SK-N-SH treated with all-trans-retinoic acid at 6 μM for 48 hours (cell line): Measurements from ENCODE around the gene FGF18.

Experiments used
- ATAC-seq: fragments of 200-7000 bp; cut with Tn5 transposase; 3 replicates; pipeline ENCODE4 v1.9.1; 2020; ENCODE audit warnings: mild to moderate bottlenecking, moderate library complexity
- ARNTL ChIP-seq: fragments of 450-650 bp; formaldehyde crosslinking; IDR thresholded peaks from 2 replicates; pipeline ENCODE4 v1.5.0; 2020; ENCODE audit warnings: low read depth, mild to moderate bottlenecking, moderate library complexity, borderline replicate concordance
- BACH2 ChIP-seq: fragments of 250-450 bp; sonication (Bioruptor Pico); IDR thresholded peaks from 2 replicates; pipeline ENCODE4 v1.9.0; 2021; ENCODE audit warnings: mild to moderate bottlenecking, borderline replicate concordance
- CREB5 ChIP-seq: fragments of 250-450 bp; sonication (Bioruptor Pico); IDR thresholded peaks from 2 replicates; pipeline ENCODE4 v1.5.1; 2020; ENCODE audit warnings: low read depth, mild to moderate bottlenecking, moderate library complexity
- CSDC2 ChIP-seq: fragments of 250-450 bp; sonication (Bioruptor Pico); IDR thresholded peaks from 2 replicates; pipeline ENCODE4 v1.5.0; 2020; ENCODE audit warnings: mild to moderate bottlenecking, moderate library complexity
- CSRNP3 ChIP-seq: fragments of 250-450 bp; sonication (Bioruptor Pico); IDR thresholded peaks from 2 replicates; pipeline ENCODE4 v1.5.1; 2021; ENCODE audit warnings: mild to moderate bottlenecking, moderate library complexity
- ESRRG ChIP-seq: fragments of 250-450 bp; sonication (Bioruptor Pico); IDR thresholded peaks from 2 replicates; pipeline ENCODE4 v1.6.1; 2021; ENCODE audit warnings: mild to moderate bottlenecking
- GLIS3 ChIP-seq: fragments of 250-450 bp; sonication (Bioruptor Pico); IDR thresholded peaks from 2 replicates; pipeline ENCODE4 v1.5.0; 2020; ENCODE audit warnings: mild to moderate bottlenecking, moderate library complexity
- ISL1 ChIP-seq: fragments of 250-450 bp; sonication (Bioruptor Pico); IDR thresholded peaks from 2 replicates; pipeline ENCODE4 v2.1.2; 2022; ENCODE audit warnings: mild to moderate bottlenecking, moderate library complexity
- OSR1 ChIP-seq: fragments of 250-450 bp; sonication (Bioruptor Pico); IDR thresholded peaks from 2 replicates; pipeline ENCODE4 v1.8.0; 2022; ENCODE audit warnings: moderate library complexity, mild to moderate bottlenecking, inconsistent platforms
- PATZ1 ChIP-seq: fragments of 250-450 bp; sonication (Bioruptor Pico); IDR thresholded peaks from 2 replicates; pipeline ENCODE4 v1.8.0; 2020; ENCODE audit warnings: mild to moderate bottlenecking, moderate library complexity, borderline replicate concordance
- POU6F1 ChIP-seq: fragments of 250-450 bp; sonication (Bioruptor Pico); IDR thresholded peaks from 2 replicates; pipeline ENCODE4 v1.8.0; 2021; ENCODE audit warnings: low read depth, mild to moderate bottlenecking, moderate library complexity, borderline replicate concordance
- PPARA ChIP-seq: fragments of 250-450 bp; sonication (Bioruptor Pico); IDR thresholded peaks from 2 replicates; pipeline ENCODE4 v1.5.0; 2020; ENCODE audit warnings: mild to moderate bottlenecking, borderline replicate concordance
- RARB ChIP-seq: fragments of 250-450 bp; sonication (Bioruptor Pico); IDR thresholded peaks from 2 replicates; pipeline ENCODE4 v1.8.0; 2021; ENCODE audit warnings: mild to moderate bottlenecking, moderate library complexity
- SNAI2 ChIP-seq: fragments of 250-450 bp; sonication (Bioruptor Pico); IDR thresholded peaks from 2 replicates; pipeline ENCODE4 v1.5.0; 2020; ENCODE audit warnings: mild to moderate bottlenecking, moderate library complexity
- TCF4 ChIP-seq: fragments of 250-450 bp; sonication (Bioruptor Pico); IDR thresholded peaks from 2 replicates; pipeline ENCODE4 v1.8.0; 2021; ENCODE audit warnings: mild to moderate bottlenecking, moderate library complexity, borderline replicate concordance
- TOX ChIP-seq: fragments of 250-450 bp; sonication (Bioruptor Pico); IDR thresholded peaks from 2 replicates; pipeline ENCODE4 v1.8.0; 2021; ENCODE audit warnings: mild to moderate bottlenecking, moderate library complexity, borderline replicate concordance
- ZC3H10 ChIP-seq: fragments of 250-450 bp; sonication (Bioruptor Pico); IDR thresholded peaks from 2 replicates; pipeline ENCODE4 v1.5.1; 2021; ENCODE audit warnings: mild to moderate bottlenecking, moderate library complexity
- ZFP3 ChIP-seq: fragments of 250-450 bp; sonication (Bioruptor Pico); IDR thresholded peaks from 2 replicates; pipeline ENCODE4 v1.5.0; 2020; ENCODE audit warnings: mild to moderate bottlenecking, moderate library complexity
- ZFP30 ChIP-seq: fragments of 450-650 bp; formaldehyde crosslinking; IDR thresholded peaks from 2 replicates; pipeline ENCODE4 v1.5.0; 2022; ENCODE audit warnings: mild to moderate bottlenecking, moderate library complexity
- ZNF565 ChIP-seq: fragments of 450-650 bp; formaldehyde crosslinking; conservative IDR thresholded peaks from 2 replicates; pipeline ENCODE4 v1.5.0; 2020; ENCODE audit warnings: low read depth, mild to moderate bottlenecking, moderate library complexity
- ZNF70 ChIP-seq: fragments of 450-650 bp; formaldehyde crosslinking; IDR thresholded peaks from 2 replicates; pipeline ENCODE4 v1.5.0; 2020; ENCODE audit warnings: mild to moderate bottlenecking, moderate library complexity
- ZNF8 ChIP-seq: fragments of 450-650 bp; formaldehyde crosslinking; IDR thresholded peaks from 2 replicates; pipeline ENCODE4 v1.5.0; 2020; ENCODE audit warnings: mild to moderate bottlenecking, moderate library complexity

Gene FGF18

GRCh38 chr5:171463862-171464229, 44.4 kb downstream of the FGF18 start (continued):
- no peak for TF ChIP-seq OSR1 (CRISPR knock-in tag)

- ATAC-seq = no peak
- TF ChIP-seq ZNF8 (CRISPR knock-in tag) (no peak), SNAI2 (CRISPR knock-in tag) (no peak), ZFP30 (CRISPR knock-in tag) (no peak), ESRRG (CRISPR knock-in tag) (no peak), BACH2 (CRISPR knock-in tag) (no peak), RARB (CRISPR knock-in tag) (no peak), ISL1 (no peak), TCF4 (CRISPR knock-in tag) (no peak), ZNF565 (no peak)
Observed at GRCh38 chr5:171464829-171465228, 45.4 kb downstream of the FGF18 start.

GRCh38 chr5:171467107-171467506, 47.7 kb downstream of the FGF18 start:
- TF ChIP-seq CREB5 (CRISPR knock-in tag) (no peak), RARB (CRISPR knock-in tag) (no peak), TCF4 (CRISPR knock-in tag) (no peak), ZFP3 (CRISPR knock-in tag) (no peak), BACH2 (CRISPR knock-in tag) (no peak), CSDC2 (CRISPR knock-in tag) (no peak), PPARA (no peak), ZNF70 (CRISPR knock-in tag) (no peak), ZNF8 (CRISPR knock-in tag) (no peak), TOX (no peak), ZNF565 (no peak), ESRRG (CRISPR knock-in tag) (no peak), ZC3H10 (CRISPR knock-in tag) (no peak), POU6F1 (CRISPR knock-in tag) (no peak), SNAI2 (CRISPR knock-in tag) (no peak)

GRCh38 chr5:171469326-171469725, 49.9 kb downstream of the FGF18 start:
- ATAC-seq = no peak
- no peak for TF ChIP-seq ZNF70 (CRISPR knock-in tag)

More at GRCh38 chr5:171467107-171467506, 47.7 kb downstream of the FGF18 start:
- ATAC-seq = no peak

GRCh38 chr5:171470420-171470819, 51.0 kb downstream of the FGF18 start:
- no peak for ATAC-seq

More at GRCh38 chr5:171470420-171470819, 51.0 kb downstream of the FGF18 start:
- TF ChIP-seq PATZ1 (CRISPR knock-in tag) (no peak), RARB (CRISPR knock-in tag) (no peak), ARNTL (no peak), GLIS3 (CRISPR knock-in tag) (no peak), PPARA (no peak), CSDC2 (CRISPR knock-in tag) (no peak), ZNF8 (CRISPR knock-in tag) (no peak), ISL1 (no peak), ZFP3 (CRISPR knock-in tag) (no peak), CSRNP3 (CRISPR knock-in tag) (no peak), CREB5 (CRISPR knock-in tag) (no peak), TOX (no peak), POU6F1 (CRISPR knock-in tag) (no peak), ZNF565 (no peak), OSR1 (CRISPR knock-in tag) (no peak)
